ENCODE measurements around the gene RTN4RL2. TPM values are rescaled to one million over a fixed set of nuclear protein-coding genes. Genes with fewer than 3 reads are reported as not detected.

RTN4RL2 gene
- total RNA-seq, 4 donors from 2014 or later: 0.12 to 2.3 (median 0.27) TPM; not detected in 1

GRCh38 chr11:57473285-57473841, 13.0 kb downstream of the RTN4RL2 start:
- no peak for ATAC-seq
- H3K36me3 ChIP-seq: no peaks in the 10 kb centered on the region
- no peak overlapping the region for H3K4me3 ChIP-seq
- peaks cover 0 to 17% (median 8%) of the 10 kb centered on the region in 3 donors for H3K4me1 ChIP-seq
- H3K9me3 ChIP-seq: no peaks in the 10 kb centered on the region
- peaks cover 59% of the 10 kb centered on the region for H3K27me3 ChIP-seq
- no peak for TF ChIP-seq POLR2A (IDR thresholded peaks at IDR 0.05)
- TF ChIP-seq POLR2AphosphoS5 (IDR thresholded peaks at IDR 0.05): no peak
- TF ChIP-seq CTCF (IDR thresholded peaks at IDR 0.05): no peak
- TF ChIP-seq EP300 (IDR thresholded peaks at IDR 0.05): no peak
- 26 to 43% methylated on average over 3 to 5 of the region's 6 CpGs for WGBS, 2 donors (ENCODE audit: low coverage in 1 of 2)
- no peak overlapping the region for H3K27ac ChIP-seq

GRCh38 chr11:57474017-57474802, 13.9 kb downstream of the RTN4RL2 start:
- Histone ChIP-seq H3K36me3 (no peaks in the 10 kb centered on the region), H3K4me3 (no peak overlapping the region), H3K27ac (no peak overlapping the region), H3K27me3 (peaks cover 59% of the 10 kb centered on the region), H3K9me3 (no peaks in the 10 kb centered on the region), H3K4me1 (peaks cover 0 to 17% (median 8%) of the 10 kb centered on the region in 3 donors)
- no peak for ATAC-seq
- TF ChIP-seq POLR2A (IDR thresholded peaks at IDR 0.05): no peak
- no peak for TF ChIP-seq EP300 (IDR thresholded peaks at IDR 0.05)
- no peak for TF ChIP-seq POLR2AphosphoS5 (IDR thresholded peaks at IDR 0.05)
- TF ChIP-seq CTCF (IDR thresholded peaks at IDR 0.05): no peak
- 53 to 70% methylated on average over 2 to 5 of the region's 9 CpGs for WGBS, 2 donors (ENCODE audit: low coverage in 1 of 2)

- TF ChIP-seq POLR2AphosphoS5 (IDR thresholded peaks at IDR 0.05): no peak
- no peak for TF ChIP-seq EP300 (IDR thresholded peaks at IDR 0.05)
- no peak for TF ChIP-seq POLR2A (IDR thresholded peaks at IDR 0.05)
- ATAC-seq: no peak
- Histone ChIP-seq H3K4me3 (no peak overlapping the region), H3K27me3 (peaks cover 65% of the 10 kb centered on the region), H3K4me1 (peaks cover 0 to 17% (median 8%) of the 10 kb centered on the region in 3 donors), H3K27ac (no peak overlapping the region), H3K9me3 (no peaks in the 10 kb centered on the region), H3K36me3 (no peaks in the 10 kb centered on the region)
- WGBS, 2 donors (ENCODE audit: low coverage in 1 of 2): 67% methylated on average over 2 of the region's 5 CpGs; no CpG with 5 or more reads in 1 of the 2 donors
Observed at GRCh38 chr11:57474803-57475115, 14.4 kb downstream of the RTN4RL2 start.

GRCh38 chr11:57475191-57475590, 14.9 kb downstream of the RTN4RL2 start:
- no peak for ATAC-seq
- TF ChIP-seq POLR2A (IDR thresholded peaks at IDR 0.05) (no peak), EP300 (IDR thresholded peaks at IDR 0.05) (no peak), POLR2AphosphoS5 (IDR thresholded peaks at IDR 0.05) (no peak), CTCF (IDR thresholded peaks at IDR 0.05) (no peak)

GRCh38 chr11:57475671-57476046, 15.3 kb downstream of the RTN4RL2 start:
- Histone ChIP-seq H3K27ac (no peak overlapping the region), H3K36me3 (no peaks in the 10 kb centered on the region), H3K4me1 (peaks cover 0 to 17% (median 8%) of the 10 kb centered on the region in 3 donors), H3K27me3 (peaks cover 69% of the 10 kb centered on the region), H3K9me3 (no peaks in the 10 kb centered on the region), H3K4me3 (peak overlapping the region in 1 of 2 donors; percentile 60)
- 30 to 65% methylated on average over 1 to 4 of the region's 5 CpGs for WGBS, 2 donors (ENCODE audit: low coverage in 1 of 2)
- TF ChIP-seq CTCF (IDR thresholded peaks at IDR 0.05): no peak
- no peak for TF ChIP-seq POLR2A (IDR thresholded peaks at IDR 0.05)
- TF ChIP-seq EP300 (IDR thresholded peaks at IDR 0.05): no peak
- no peak for ATAC-seq

More at GRCh38 chr11:57475191-57475590, 14.9 kb downstream of the RTN4RL2 start:
- H3K36me3 ChIP-seq: no peaks in the 10 kb centered on the region
- peaks cover 69% of the 10 kb centered on the region for H3K27me3 ChIP-seq
- H3K9me3 ChIP-seq: no peaks in the 10 kb centered on the region
- H3K4me1 ChIP-seq: peaks cover 0 to 17% (median 8%) of the 10 kb centered on the region in 3 donors
- no peak overlapping the region for H3K27ac ChIP-seq
- 9% methylated on average over 1 of the region's 1 CpG; no CpG with 5 or more reads in 1 of the 2 donors for whole genome bisulfite sequencing, 2 donors (ENCODE audit: low coverage in 1 of 2)
- no peak overlapping the region for H3K4me3 ChIP-seq

Measured in gastroesophageal sphincter (tissue), 4 donors.